ENCODE measurements around the gene RFTN1.
"Not testable (repeated sequence)": the region's sequence is repeated elsewhere in the genome, so short reads cannot be mapped to it uniquely, and the experiment has no call there.

RFTN1 gene

DNA sequence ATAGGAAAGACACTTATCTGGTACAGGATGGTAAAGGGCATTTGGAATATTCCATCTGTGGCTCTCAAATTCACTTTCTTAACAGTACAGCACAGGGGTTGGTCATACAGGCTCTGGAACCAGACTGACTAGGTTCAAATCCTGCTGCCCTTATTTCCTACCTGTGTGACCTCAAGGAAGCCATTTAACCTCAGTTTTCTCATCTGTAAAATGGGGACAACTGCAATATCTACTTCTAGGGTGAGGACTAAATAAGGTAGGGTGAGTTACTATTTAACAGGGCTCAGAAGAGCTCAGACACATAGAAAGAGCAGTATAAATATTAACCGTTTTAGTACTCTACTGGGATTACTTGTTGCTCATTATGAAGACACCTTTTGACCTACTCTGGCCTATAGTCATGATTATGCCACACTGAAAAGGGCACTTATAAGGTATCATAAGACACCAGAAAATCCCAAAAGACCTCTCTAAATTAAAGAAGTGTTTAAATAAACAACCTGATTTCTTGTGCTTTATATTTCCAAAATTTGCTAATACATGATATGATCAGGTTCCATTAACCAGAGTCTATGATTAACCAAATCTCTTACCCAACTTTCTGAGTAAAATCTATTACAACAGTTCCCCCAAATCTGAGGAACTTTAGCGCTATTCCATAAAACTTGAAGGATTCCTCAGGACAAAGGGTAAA is 6.5 kb downstream of the RFTN1 start:
- DNase-seq, result no peak

DNA sequence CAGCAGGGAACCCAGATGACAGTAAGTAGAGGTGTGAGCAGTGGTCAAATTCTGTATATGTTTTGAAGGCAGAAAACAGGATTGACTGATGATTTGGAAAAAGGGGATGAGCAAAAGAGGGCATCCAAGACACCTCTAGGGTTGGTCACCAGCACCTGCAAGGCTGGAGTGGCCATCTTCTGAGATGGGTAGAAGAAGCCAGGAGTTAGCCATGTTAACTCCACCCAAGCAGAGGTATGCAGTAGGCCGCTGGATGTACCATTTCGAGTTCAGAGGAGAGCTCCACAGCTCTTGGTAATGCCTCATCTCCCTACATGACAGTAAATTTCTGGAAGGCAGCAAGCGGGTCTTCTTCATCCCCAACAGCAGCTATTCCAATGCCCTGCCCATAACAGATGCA is 7.0 kb downstream of the RFTN1 start:
- no peak for DNase-seq

DNA sequence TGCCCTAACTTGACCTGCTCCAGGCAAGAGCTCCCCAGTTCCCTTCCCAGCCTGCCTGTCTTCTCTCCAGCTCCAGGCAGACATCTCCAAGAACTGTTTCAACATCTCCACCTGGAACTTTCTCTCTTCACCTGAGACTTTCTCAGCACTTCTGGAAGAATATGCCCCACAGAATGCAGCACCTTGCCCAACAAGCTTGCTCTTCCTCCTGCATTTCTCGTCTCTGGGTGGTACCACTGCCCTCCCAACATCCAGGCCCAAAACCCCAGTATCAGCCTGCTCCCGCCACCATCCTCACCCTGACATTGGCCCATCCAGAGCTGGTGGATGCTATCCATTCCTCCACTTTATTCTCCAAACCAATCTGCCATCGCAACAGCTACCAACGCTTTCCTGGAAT is 8.8 kb downstream of the RFTN1 start:
- no peak for DNase-seq

DNA sequence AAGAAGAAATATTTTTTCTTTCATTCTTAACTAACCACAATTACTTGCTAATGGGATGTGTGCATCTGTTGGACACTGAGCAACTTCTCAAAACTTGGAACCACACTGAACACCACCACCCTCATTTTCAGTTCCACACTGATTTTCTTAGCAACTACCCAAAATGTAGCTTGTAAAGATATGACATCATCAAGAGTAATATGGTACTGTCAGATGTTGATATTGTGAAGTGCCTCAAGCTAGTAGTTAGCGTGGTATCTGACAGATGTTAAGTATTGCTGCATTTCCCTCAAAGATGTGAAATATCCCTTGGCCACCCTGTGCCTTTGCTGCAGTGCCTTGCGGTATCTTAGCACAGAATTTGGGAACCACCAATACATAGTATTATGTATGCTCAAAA is 9.3 kb downstream of the RFTN1 start:
- DNase-seq, result no peak

DNA sequence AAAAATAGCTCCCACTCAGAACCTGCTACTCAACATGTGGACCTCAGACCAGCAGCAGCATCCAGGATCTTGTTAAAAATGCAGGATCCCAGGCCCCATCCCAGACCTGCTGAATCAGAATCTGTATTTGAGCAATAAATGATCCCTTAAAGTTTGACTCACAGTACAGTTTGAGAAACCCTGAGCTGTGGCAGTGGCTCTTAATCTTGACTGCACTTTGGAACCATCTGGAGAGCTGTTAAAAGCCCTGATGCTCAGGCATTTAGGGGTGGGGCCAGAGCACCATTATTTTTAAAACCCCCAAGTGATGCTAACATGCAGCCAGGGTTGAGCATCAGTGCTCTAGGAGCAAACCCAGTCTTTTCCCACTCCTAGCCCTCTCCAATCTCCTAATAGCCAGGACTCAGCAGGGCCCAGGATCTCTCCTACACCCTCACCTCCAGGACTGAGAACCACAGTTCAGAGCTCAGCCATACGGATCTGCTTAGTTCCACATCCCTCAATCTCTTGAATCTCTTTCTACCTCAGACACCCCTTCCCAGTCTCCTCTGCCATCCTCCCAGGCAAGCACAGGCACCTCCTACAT is 10.2 kb downstream of the RFTN1 start:
- DNase-seq, result no peak

DNA sequence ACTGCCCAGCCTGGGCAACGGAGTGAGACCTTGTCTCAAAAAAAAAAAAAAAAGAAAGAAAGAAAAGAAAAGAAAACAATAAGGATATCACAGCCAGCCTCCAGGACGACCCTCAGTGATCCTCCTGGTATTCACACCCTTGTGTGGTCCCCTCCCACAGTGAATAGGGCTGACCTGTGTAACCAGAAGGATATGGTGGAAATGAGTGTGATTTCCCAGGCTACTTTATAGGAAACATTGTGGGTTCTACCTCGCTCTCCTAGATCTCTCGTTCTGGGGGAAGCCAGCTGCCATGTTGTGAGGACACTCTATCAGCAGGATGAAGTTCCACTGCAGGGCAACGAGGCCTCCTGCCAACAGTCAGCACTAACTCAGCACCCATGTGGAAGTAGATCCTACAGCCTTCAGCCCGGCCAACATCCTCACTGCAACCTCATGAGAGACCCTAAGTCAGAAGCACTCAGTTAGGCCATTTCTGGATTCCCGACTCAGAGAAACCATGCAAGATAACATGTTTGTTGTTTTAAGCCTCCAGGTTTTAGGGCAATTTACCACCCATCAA is 11.1 kb downstream of the RFTN1 start:
- DNase-seq, result no peak

DNA sequence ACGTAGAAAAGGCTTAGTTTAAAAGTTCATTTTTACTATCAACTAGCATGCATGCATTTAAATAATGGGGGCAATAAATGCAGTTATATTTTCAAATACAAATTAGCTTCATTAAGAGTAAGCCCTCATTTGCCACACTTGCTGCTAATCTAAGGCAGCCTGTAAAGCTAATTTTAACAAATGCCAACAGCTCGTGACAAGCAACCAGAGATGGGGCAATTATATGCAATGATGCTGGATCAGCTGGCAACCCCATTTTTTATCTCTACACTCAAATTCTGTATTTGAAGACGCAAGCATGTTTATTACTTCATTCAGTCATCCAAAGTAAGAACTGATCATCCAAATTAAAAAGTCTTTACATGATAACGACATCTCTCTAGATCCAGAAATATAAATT is 12.1 kb downstream of the RFTN1 start:
- DNase-seq, result no peak

DNA sequence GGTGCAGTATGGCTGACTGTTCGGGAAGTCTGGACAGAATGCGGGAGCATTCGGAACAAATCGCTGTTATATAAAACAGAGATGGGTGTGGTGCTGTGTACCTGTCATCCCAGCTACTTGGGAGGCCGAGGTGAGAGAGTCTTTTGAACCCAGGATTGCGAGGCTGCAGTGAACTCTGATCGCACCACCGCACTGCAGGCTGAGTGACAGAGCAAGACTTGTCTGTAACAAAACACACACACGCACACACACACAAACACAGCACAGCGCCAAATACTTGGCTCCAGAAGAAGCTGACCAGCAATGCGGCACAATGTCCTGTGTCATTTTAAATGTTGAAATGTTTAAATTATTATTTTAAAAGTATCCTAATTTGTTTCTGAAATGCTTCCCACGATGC is 12.6 kb downstream of the RFTN1 start:
- DNase-seq, result no peak

DNA sequence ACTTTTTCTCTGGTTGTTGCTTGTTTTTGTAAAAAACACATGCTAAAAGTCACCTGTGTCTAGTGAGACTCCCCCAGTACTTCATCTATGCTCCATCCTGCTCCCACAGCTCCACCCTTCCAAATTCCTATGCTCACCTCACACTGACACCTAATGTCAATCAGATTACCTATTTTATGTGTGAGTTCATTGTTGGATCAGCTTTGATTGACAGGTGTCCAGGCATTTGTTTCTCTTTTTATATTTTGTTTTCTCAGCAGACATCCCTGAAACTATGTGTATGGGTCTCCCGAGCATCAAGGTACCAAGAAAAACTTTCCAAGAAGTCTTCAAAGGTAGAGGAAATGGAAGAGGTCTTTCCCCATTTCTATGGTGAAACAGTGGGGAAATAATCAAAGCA is 13.4 kb downstream of the RFTN1 start:
- DNase-seq, result no peak

DNA sequence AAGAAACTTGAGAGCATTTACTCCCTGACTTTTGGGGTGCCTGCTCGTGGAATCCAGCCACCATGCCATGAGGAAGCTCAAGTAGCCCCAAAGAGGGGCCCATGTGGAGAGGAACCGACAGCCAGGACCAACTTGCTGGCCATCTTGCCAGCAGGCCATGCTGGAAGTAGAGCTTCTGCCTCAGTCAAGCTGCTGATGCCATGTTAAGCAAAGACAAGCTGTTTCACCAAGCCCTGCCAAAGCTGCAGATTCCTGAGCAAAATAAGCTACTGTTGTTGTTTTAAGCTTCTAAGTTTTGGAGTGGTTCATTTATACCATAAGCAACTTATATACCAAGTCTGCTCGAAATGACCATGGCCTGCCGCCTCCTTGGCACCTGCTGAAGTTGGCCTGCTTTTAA is 14.1 kb downstream of the RFTN1 start:
- DNase-seq, result no peak

DNA sequence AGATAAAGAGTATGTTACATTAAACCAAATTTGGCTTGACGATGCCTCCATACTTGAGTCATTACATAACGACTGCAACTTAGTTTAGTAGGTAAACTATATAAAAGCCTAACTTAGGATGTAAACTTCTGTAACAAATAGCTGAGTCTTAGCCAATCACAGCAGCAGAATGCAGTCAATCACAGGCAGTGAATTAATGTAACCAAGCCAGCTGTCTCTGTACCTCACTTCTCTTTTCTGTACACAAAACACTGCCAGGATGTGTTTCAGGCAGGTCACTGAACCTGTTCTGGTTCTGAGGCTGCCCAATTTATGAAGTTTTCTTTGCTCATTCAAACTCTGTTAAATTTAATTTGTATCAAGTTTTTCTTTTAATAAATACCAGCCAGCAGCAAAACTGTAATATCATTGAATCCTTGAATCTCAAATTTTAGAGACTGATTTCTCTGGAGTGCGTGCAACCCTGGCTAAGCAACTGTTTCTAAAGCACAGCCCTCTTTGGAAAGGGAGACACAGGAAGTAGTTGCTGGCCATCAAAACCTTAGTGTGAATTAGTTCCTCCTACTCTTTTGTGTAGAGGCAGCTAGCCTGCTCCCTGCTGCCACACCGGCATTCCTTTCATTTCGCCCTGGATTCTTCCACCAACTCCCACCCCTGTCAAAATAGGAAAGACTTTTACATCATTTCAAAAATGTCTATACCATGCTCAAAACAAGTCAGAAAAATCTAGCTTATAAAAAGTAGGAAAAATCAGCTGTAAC is 15.2 kb downstream of the RFTN1 start:
- no peak for DNase-seq

DNA sequence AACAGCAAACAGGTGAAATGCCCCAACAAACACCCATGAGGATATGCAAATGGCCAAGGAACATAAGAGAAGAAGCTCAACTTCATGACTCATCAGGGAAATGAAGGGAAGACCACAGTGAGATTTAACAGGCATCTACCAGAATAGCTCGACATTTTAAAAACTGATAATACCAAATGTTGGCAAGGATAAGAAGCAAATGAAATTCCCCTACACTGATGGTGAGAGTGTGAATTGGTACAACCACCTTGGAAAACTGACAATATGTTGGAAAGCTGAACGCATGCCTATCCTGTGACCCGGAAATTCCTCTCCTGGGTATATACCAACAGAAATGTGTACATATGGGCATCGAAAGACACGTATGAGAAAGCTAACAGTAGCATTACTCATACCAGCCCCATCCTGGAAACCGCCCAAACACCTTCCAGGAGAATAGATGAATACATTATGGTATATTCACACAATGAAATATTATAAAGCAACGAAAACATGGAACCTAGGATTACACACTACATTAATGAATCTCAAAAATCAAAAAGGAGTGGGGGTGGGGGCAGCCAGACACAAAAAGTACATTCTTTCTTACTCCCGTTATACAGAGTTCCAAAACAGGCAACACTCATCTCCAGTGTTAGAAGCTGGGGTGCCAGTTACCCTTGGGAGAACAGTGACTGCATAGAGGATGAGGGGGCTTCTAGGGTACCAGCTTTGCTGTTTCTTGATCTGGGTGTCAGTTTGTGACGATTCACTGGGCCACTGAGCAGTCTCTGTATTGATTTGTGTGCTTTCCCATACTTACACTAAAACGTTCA is 16.9 kb downstream of the RFTN1 start:
- DNase-seq, result no peak

DNA sequence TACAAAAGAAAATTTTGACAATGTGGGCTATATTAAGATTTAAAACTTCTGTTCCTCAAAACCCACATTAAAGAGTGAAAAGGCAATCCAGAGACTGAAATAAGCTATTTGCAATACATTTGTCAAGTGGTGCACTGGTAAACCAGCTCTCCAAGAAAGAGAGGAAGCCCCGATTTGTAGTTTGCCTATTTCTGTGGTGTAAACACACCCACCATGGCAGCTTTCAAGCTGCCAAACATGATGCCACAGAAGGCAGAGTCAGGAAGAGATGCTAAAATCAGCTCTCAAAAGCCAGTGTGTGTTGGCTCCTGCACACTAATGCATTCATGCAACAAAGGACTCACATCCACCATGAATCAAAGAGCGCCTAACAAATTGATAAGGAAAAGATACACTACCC is 17.5 kb downstream of the RFTN1 start:
- no peak for DNase-seq

DNA sequence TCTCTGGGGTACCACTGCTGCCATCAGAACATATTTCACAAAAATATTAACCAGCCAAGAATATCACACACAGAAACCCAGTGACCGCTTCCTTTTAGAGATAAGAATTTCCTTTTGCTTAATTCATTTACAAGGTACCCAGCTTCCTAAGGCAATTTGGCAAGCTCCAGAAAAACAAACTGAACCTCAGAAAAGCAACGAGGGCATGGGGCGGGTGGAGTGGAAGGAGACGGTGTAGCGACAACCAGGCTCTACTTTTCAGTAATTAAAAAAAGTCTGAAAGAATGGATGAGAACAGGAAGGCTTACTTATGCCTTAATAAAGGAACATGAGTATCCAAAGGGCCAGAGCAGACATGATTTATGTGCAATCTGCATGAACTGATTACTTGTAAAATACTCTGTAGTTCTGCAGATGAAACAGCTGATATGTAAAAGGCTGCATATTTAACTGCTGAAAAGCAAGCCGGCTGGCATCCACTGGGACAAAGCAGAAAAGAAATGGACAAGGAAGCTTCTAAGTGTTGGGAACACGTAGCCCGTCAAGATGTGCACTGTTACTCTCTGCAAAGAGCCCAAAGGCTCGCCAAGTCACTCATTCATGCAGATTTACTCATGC is 18.6 kb downstream of the RFTN1 start:
- DNase-seq, result no peak

DNA sequence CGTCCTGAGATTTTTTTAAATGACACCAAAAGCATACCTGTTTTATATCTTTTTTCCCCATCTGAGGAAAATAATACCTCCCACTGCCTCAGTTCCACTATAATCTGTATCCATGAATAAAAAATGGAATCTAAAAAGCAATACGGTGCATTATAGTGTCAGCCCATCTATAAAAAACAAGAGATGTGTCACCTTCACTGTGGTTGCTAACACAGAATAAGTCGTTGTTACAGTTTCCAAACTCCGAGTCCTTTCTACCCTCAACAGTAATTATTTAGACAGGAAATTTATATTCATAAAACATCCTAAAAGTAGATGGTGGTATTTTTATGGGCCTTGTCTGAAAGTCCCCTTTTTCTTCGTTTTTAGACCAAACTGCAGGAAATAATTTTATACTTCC is 19.4 kb downstream of the RFTN1 start:
- no peak for DNase-seq

DNA sequence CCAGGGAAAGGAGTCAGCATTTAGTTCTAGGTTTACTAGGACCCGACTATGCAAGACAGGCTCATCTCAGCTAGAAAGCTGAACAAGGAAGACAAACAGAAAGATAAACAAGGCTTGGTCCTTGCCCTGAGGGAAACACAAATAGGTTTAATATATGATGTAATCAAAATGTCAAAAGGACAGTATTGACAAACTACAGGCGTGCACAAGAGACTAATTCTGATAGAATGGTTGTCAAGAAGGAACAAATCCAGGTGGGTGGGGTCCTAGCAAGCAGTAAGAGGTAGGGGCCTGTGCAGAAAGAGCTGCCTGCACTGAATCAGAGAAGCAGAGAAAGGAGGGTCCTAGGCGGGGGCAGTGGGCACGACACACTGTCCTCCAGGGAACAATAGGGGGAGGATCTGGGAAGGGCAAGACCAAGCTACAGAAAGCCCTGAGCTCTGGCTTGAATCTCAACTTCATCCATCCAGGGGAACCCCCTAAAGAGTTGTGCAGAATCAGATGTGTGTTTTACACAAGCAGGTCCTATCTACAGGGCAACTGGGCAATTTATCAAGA is 23.4 kb downstream of the RFTN1 start:
- no peak for DNase-seq

DNA sequence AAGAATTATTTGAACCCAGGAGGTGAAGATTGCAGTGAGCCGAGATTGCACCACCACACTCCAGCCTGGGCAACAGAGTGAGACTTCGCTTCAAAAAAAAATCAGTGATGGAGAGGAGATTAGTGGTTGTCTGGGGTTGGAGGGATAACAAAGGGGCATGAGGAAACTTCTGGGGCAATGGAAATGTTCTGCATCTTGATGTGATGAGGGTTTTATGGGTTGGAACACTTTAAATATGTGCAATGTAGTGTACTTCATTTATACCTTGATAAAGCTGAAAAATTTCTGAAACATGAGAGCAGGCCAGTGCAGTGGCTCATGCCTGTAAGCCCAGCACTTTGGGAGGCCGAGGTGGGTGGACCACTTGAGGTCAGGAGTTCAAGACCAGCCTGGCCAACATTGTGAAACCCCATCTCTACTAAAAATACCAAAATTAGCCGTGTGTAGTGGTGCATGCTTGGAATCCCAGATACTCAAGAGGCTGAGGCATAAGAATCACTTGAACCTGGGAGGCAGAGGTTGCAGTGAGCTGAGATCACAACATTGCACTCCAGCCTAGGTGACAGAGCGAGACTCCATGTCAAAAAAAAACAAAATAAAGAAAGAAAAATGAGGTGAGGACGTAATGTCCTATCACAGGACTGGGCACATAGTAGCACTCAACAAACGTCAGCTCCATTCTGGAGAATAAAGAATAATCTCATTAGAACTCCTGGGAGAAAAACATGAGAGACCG is 24.0 kb downstream of the RFTN1 start:
- not testable (repeated sequence) for DNase-seq

DNA sequence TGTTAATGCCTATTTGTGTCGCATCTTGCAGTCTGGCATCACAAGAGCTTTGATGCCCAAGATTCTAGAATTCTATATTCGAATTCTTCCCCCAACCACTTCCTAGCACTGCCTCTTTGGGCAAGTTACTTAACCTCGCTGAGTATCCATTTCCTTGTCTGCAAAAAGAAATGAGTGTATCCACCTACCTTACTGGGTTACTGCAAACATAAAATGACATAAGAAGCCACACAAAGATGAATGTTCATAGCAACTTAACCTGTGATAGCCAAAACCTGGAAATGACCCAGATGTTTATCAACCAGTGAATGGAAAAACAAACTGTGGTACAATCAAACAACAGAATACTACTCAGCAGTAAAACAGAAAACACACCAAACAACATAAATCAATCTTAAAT is 24.9 kb downstream of the RFTN1 start:
- DNase-seq, result no peak

DNA sequence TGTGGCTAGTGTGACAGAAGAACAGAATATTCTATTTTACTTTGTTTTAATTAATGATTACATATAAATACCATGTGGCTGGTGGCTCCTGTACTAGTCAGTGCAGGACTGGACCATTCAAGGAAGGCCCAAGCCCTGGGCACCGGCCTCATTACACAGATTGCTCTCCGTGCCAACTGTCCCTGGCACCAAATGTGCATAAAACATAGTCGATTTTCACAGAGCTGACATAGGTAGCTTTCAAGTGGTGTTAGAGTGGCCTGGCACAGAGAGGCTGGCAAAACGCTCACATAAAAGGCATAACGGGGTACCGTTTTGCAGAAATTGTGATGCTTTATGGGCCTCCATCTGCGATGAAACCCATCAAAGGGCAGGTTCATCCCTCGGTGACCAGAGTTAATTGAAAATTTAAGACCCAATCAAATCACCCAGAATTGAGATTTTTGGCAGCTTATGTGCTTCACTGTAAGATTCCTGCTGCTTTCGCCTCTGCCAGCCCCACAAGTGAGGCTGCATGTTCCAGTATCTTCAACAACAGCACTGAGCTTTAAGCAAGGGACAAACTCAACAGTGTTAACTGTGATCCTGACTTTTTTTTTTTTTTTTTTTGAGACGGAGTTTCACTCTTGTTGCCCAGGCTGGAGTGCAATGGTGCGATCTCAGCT is 25.9 kb downstream of the RFTN1 start:
- DNase-seq, result no peak

DNA sequence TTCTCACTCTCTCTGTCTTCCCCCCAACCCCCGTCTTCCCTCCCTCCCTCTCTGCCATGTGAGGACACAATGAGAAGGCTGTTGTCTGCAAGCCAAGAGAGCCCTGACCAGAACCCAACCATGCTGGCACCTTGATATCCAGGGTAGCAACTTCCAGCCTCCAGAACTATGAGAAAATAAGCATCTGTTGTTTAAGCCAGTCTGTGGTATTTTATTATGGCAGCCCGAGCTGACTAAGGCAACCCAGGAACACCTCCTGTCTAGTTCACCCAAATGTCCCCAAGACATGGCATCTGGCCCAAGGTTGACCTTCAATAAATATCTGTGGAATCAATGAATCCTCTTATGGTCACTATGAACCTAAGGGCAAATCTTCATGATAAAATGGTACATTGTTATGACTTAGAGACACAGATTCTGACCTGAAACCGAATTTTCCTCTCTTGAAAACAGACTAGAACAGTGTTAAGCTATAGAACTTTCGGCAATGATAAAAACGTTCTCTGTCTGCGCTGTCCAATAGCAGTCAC is 26.5 kb downstream of the RFTN1 start:
- no peak for DNase-seq

DNA sequence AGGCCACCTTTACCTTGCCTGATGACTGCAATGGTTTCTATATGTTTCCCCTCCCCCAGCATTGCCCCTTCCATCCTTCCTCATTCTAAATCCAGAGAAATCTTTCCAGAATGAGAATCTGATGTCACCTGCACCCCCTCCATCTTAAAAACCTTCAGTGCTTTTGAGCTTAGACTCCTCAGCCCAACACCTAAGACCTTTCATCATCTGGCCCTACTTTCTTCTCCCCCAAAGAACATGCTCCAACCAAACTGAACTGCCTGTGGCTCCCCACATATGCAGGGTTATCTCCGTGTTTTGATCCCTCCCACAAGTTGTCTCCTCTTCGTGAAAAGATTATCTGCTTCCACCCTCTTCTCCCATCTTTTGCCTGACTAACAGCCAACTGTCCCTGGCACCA is 27.3 kb downstream of the RFTN1 start:
- DNase-seq, result no peak
